IPS DF 4.7 (cell line): ENCODE measurements around the gene SLC38A9.
"Not testable (repeated sequence)": the region's sequence is repeated elsewhere in the genome, so short reads cannot be mapped to it uniquely, and the experiment has no call there.

Source experiments
- DNase-seq: peaks from one replicate; pipeline ENCODE4 v3.0.0-alpha.2; 2013; ENCODE audit warnings: low spot score; ENCODE audit errors: extremely low read depth

The SLC38A9 gene

DNA sequence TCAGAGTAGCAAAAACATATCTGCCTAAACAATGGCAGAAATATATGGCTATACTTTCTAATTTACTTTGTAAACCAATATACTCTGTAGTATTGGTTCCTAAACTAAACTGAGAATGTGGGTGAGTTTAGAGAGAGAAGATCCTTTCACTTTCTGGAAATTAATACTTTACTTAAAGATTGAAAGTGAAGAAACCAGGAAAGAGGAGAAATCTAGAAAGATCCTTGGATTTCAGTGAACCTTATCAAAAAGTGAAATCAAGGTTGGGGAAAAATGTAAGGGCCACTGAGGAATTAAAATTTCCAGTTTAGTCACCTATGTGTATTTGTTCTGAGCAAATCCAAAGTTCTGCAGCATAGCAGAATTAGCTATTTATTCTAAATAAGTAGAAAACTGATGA lies 5.9 kb downstream of the SLC38A9 start:
- DNase-seq: no peak

- DNase-seq: no peak
These were observed 9.4 kb downstream of the SLC38A9 start for GRCh38 chr5:55702598-55703345.

- no peak for DNase-seq
These were observed 10.5 kb downstream of the SLC38A9 start for GRCh38 chr5:55701462-55702103.

DNA sequence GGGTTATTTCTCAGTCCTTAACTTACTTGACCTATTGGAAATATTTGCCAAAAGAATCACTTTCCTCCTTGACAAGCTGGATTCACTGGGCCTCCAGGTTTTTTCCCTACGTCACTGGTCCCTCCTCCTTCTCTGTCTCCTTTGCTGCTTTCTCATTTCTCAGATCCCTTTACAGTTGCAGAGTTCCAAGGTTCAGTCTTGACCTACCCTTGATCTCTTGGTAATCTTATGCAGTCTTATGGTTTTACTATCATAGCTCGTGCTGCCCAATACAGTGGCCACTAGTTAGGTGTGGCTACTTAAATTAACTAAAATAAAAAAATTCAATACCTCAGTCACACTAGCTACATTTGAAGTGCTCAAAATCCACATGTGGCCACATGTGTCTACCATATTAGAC lies 11.4 kb downstream of the SLC38A9 start:
- DNase-seq: no peak

- DNase-seq: no peak
These were observed 13.0 kb downstream of the SLC38A9 start for GRCh38 chr5:55699041-55699688.

DNA sequence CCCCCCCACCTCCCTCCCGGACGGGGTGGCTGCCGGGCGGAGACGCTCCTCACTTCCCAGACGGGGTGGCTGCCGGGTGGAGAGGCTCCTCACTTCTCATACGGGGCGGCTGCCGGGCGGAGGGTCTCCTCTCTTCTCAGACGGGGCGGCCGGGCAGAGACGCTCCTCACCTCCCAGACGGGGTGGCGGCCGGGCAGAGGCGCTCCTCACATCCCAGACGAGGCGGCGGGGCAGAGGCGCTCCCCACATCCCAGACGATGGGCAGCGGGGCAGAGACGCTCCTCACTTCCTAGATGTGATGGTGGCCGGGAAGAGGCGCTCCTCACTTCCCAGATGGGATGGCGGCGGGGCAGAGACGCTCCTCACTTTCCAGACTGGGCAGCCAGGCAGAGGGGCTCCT lies 15.4 kb downstream of the SLC38A9 start:
- not testable (repeated sequence) for DNase-seq

GRCh38 chr5:55694152-55694830 lies 17.8 kb downstream of the SLC38A9 start:
- DNase-seq: no peak

DNA sequence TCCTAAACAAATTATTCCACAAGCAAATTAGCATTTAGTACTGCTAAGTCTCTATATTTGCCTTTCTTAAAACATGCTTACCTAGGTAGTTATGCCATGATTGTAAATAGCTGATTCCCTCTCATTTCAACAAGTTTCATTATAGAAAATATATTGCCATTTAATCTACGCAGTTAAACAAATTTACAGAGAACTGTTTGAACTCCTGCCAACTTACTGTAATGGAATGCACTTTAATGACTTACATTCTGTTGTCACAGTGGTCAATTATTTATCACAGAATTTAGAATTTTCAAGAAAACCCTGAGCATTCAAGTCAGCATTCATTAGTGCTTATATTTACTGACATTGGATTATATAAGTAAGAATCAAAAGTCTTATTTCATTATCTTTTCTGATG lies 19.6 kb downstream of the SLC38A9 start:
- DNase-seq: no peak

- DNase-seq: no peak
These were observed 20.1 kb downstream of the SLC38A9 start for GRCh38 chr5:55692106-55692417.

GRCh38 chr5:55691265-55692105 lies 20.6 kb downstream of the SLC38A9 start:
- DNase-seq: no peak

DNA sequence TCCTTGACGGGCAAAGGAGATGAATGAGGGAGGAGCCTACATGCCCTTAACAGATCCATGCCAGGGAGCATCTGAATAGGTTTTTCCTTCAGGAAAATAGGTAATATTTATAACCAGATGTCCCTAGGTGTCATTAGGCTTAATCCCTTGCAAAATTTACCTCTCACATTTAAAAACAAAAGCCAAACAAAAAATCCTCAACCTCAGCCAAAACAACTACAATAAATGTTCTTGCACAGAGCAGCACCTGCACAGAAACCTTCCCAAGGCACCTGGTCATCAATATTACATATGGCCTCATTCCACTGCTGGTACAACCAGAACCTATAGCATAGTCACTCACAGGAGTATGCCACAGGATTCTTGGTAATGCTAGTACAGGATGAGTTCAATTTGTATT lies 30.1 kb downstream of the SLC38A9 start:
- no peak for DNase-seq

GRCh38 chr5:55681301-55681700 lies 30.8 kb downstream of the SLC38A9 start:
- DNase-seq: no peak

DNA sequence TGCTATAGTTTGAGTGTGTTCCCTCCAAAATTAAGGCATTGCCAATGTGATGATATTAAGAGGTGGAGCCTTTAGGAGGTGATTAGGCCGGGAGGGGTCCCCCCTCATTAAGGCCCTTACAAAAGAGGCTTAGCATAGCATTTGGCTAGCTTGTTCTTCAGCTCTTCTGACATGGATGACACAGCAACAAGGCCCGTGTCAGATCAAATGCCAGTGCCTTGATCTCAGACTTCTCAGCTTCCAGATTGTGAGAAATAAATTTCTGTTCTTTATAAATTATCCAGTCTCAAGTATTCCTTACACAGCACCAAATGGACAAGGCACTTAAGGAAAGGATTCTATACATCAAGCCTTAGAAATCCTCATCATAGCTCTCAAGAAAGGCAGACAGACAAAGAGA lies 31.8 kb downstream of the SLC38A9 start:
- no peak for DNase-seq

DNA sequence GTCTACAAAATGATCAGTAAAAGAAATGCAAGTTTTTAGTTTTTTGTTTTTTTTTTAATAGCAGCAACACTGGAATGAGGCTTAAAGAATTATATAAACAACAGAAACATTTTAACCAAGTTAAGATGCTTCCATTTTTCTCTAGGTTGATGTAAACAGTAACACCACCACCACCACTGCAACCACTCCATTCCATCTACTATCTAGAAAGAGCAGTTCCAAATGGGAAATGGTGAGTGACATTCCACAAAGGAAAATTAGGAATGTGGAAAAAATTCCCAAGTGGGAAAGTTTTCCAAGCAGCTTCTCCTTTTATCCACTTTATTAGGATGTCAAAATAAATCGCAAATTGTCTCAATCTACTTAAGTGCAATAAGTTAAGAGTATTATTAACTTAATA lies 32.6 kb downstream of the SLC38A9 start:
- DNase-seq: no peak

GRCh38 chr5:55675119-55675518 lies 37.0 kb downstream of the SLC38A9 start:
- DNase-seq: no peak

- no peak for DNase-seq
These were observed 37.8 kb downstream of the SLC38A9 start for GRCh38 chr5:55674340-55674739.

DNA sequence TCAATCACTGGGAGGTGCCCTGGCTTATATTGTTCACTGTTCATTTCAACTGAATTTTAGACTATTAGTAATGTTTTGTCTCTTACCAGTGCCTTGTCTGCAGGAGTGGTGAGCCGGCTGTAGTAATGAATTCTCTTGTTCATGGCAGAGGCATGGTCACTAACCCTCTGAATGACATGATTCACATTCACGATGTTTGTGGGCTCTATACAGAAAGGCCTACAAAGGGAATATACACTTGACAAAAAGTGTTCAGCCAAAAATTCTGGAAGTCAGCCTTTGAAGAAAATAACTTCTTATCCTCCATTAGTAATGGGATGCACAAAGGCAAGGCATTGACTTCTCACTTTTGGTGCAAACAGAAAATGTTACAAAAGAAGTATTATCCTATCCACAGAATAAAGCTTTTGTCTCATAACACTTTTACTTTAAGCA lies 39.6 kb downstream of the SLC38A9 start:
- DNase-seq: no peak

DNA sequence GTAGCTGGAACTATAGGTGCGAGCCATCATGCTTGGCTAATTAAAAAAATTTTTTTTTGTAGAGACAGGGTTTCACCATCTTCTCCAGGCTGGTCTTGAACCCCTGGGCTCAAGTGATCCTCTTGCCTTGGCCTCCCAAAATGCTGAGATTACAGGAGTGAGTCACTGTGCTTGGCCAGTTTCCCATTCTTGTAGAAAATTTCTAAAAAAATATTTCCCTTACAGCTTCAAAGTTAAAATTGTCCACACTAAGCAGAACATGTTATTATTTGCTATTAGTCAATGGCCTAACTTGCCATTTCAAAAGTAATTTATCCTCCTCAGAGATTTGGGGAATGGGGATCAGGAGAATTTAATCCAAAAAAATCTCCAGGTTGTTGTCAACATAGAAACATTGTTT lies 40.1 kb downstream of the SLC38A9 start:
- no peak for DNase-seq

DNA sequence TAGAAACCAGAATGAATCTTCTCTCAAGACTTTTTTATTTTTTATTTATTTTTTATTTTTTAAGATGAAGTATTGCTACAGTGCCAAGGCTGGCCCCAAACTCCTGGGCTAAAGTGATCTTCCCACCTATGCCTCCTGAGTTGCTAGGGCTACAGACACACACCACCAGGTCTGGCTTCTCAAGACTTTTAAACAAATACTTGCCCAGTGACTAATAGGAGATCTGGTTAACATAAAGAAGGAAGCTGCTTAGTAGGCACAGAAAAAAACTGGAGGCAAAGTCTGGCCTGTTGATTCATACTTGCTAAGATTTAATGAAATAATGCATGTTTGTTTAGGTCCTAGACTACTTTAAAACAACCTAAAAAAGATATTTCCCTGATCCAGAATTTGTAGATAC lies 43.8 kb downstream of the SLC38A9 start:
- DNase-seq: no peak

DNA sequence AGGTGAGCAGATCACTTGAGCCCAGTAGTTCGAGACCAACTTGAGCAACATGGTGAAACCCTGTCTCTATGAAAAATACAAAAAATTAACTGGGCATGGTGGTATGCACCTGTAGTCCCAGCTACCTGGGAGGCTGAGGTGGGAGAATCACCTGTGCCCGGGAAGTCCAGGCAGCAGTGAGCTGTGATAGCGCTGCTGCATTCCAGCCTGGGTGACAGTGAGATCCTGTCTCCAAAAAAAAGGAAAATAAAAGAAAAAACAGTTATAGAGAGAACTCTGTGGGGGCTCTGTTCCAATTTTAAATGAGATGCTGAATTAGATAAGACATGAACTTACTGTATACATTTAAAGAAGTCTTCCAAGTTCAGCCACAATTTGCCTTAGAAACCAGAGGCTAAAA lies 44.2 kb downstream of the SLC38A9 start:
- no peak for DNase-seq

GRCh38 chr5:55665065-55665464 lies 47.1 kb downstream of the SLC38A9 start:
- no peak for DNase-seq
